Right renal pelvis (tissue), 4 donors: ENCODE measurements around the gene CELF6. TPM values are rescaled to one million over a fixed set of nuclear protein-coding genes. Genes with fewer than 3 reads are reported as not detected.

Experiments
- polyA plus RNA-seq, 4 donors: library from polyadenylated mRNA; unstranded; fragments of 120-200 nt; gene quantifications; one replicate each; pipeline ENCODE4 v1.2.1, GENCODE V29; 2013; ENCODE audit not compliant: insufficient read length in 4 of 4

Gene CELF6
- polyA plus RNA-seq, 4 donors, result 3.9 to 5.2 (median 4.3) TPM

Other genes starting within 250 kb of the CELF6 start
- gene MYO9A, start 202.0 kb downstream of the CELF6 start, polyA plus RNA-seq, result 10 to 100 TPM; 32.4 to 36.6 (median 33.4) TPM
- 1 to 10 TPM; 6.2 to 9.3 (median 8.2) TPM for gene SENP8, start 201.8 kb downstream of the CELF6 start, polyA plus RNA-seq
- 10 to 100 TPM in 1 of 4 donors, 1 to 10 TPM in 3; 6.4 to 10.0 (median 7.9) TPM for gene GRAMD2A, start 122.4 kb downstream of the CELF6 start, polyA plus RNA-seq
- 100 to 1,000 TPM; 599 to 668 (median 642) TPM for gene PKM, start 89.0 kb downstream of the CELF6 start, polyA plus RNA-seq
- 100 to 1,000 TPM in 2 of 4 donors, 10 to 100 TPM in 2; 87.4 to 128 (median 97.6) TPM for gene PARP6, start 47.6 kb downstream of the CELF6 start, polyA plus RNA-seq
- gene HEXA, start 55.9 kb upstream of the CELF6 start, polyA plus RNA-seq, result 100 to 1,000 TPM; 102 to 127 (median 121) TPM
- gene TMEM202, start 78.1 kb upstream of the CELF6 start, polyA plus RNA-seq, result not detected
- gene ARIH1, start 154.2 kb upstream of the CELF6 start, polyA plus RNA-seq, result 100 to 1,000 TPM; 184 to 211 (median 203) TPM